Measurements from ENCODE around the gene PLCB4. TPM values are rescaled to one million over a fixed set of nuclear protein-coding genes. Genes with fewer than 3 reads are reported as not detected.

Gene PLCB4
- total RNA-seq, 1 donor from 2014 or later, result 6.8 TPM

- DNase-seq, result no peak
Observed at GRCh38 chr20:9500121-9500520, 431.2 kb downstream of the PLCB4 start.

DNA sequence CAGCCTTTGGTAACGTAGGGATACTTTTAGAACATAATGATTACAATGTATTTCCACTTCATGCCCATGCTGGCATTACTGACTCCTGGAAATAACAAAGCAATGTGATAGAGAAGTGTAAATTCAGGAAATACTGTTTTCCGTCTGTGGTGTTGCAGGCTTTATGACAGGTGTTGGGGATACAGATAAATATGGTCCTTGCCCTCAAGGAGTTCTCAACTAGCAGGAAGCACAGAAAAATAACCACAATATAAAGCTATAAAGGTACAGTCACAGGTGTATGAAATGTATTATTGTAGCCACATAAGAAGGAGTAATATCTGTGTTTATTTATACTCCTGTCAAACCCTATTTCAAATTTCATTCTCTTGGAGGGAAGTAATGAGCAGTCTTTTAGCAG, 432.6 kb downstream of the PLCB4 start:
- DNase-seq, result no peak

DNA sequence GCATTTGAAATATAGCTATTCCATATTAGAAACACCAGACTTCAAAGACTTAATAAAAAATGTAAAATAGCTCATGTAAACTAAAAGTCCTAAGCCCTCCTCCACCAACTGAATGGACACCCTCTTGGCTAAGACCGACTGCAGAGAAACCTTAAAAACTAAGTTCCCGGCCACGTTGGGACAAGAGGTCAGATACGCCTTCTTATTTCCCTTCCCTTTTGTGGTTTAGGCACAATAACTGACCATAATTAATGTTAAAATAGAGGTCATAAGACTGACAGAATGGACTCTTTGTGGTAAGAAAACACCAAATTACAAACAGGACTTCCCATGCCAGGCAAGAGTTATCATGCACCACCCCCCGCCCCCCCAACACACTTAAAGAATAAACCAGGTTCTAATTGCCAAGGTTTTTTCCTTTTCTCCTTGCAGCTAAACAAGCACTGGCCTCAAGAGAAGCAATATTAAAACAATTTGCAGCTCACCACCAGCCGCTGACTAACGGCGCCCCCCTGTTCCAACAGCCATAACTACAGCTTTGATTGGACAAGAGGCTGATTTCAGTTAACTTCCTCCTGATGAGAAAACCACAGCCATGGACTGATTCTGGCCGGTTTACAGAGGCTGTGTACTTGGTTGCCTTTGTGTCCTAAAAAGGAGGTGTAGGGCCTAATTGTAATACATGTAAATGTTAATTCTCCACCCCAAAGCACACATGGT, 434.8 kb downstream of the PLCB4 start:
- DNase-seq, result no peak

DNA sequence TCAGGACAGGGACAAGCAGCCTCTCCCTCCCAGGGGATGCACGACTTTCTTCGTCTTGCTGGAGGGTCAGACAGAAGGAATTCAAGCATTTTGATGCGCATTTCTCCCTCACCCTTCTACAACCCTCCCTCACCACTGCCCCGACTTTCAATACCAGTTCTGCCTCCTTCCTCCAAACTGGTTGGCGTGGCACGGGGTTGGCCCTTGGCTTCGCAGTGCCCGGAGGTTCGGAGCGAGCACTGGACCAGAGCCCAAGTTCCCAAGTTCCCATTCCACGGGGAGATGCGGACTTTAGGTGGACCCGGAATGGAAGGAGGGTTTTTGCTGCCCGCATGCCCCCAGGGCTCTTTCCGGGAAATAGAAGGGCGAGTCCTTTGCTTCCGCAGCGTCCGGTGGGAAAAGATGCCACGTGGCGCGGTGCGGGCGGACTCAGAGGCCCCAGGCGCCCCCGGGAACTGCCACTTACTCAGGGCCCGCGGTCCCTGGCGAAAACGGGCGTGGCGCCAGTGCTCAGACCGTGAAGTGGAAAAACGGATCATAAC, 437.5 kb downstream of the PLCB4 start:
- DNase-seq, result no peak

GRCh38 chr20:9506964-9507369, 438.1 kb downstream of the PLCB4 start:
- no peak for DNase-seq

GRCh38 chr20:9507544-9508239, 438.8 kb downstream of the PLCB4 start:
- DNase-seq, result no peak

DNA sequence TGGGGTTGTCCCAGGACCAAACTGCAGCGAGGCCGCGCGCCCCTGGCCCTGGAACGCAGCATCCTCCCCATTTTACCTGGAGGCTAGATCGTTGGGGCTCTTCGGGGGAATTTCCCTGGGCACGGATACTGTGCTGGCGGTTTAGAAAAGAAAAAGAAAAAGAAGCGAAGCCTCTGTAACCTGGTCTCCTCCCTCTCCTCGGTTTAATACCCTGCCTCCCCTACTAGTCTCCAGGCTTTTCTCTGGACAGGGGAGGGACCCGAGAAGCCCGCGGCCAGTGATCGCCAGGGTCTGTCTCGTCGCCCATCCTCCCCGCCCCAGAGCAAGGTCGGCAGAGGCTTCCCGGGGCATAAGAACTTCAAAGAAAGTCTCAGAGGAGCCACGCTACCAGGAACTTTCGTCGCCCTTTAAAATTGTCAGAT, 439.4 kb downstream of the PLCB4 start:
- DNase-seq, result no peak

DNA sequence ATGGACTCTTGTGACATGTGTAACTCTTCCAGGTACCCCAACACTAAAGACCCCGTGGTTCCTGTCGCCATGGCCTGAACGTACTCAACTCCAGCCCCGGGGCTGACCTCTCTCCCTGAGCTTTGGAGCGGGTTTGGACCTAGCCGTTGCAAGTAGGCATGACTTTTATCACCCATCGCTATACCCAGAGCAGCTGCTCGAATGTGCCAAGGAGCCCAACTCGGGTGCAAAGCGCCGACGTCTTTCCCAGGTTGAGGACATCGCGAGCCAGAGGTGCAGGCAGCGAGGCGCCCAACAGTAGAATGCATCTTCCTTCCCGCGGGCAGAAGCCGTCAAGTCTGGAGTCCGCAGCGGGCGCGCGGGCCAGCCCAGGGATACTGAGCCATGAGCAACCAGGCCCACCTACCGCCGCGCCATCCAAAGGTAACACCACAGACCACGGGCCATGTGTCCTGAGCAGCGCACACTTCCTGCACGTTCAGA, 439.9 kb downstream of the PLCB4 start:
- no peak for DNase-seq

DNA sequence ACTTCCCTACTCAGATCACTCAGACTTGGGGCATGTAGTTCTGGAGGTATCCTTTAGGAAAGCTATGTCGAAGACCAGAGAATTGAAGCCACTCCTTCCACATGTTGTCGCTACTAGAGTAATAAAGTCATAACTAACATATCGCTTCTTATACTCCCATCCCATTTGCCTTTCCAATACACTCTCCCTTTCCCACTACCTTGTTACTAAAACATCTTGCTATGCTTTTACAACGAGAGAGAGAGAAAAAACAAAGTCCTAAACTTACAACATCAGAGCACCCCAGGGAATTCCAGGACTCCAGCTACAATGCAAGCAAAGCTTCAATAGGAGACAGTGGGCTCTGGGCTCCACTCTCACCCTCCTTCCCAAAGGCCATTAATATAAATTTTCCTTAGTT, 440.4 kb downstream of the PLCB4 start:
- no peak for DNase-seq

DNA sequence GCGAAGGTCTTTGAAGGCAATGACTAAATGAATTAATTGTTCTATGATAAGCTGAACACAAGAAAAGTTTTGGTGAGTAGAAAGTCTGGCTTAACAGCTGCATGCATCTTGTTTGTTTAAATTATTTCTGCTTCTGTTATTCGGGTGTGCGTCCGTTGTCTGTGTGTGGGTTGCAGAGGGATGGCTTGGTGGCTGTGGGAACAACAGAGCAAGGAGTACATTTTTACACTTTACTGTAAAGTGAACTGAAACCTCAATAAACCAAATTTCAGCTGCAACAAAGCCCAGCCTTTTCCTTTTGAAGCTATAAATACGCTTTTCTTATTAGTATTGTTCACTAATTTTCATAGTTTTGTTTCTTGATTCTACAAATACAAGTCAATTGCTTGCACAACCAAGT, 442.0 kb downstream of the PLCB4 start:
- DNase-seq, result no peak

GRCh38 chr20:9514072-9514460, 445.2 kb downstream of the PLCB4 start:
- DNase-seq, result no peak

GRCh38 chr20:9514461-9515213, 445.8 kb downstream of the PLCB4 start, which contains the start of gene LAMP5:
TSS of gene LAMP5 (plus strand) at chr20:9514590. CDS start at chr20:9514853, 263 bp downstream.
- no peak for DNase-seq

- no peak for DNase-seq
Observed at GRCh38 chr20:9515214-9515585, 446.3 kb downstream of the PLCB4 start.

DNA sequence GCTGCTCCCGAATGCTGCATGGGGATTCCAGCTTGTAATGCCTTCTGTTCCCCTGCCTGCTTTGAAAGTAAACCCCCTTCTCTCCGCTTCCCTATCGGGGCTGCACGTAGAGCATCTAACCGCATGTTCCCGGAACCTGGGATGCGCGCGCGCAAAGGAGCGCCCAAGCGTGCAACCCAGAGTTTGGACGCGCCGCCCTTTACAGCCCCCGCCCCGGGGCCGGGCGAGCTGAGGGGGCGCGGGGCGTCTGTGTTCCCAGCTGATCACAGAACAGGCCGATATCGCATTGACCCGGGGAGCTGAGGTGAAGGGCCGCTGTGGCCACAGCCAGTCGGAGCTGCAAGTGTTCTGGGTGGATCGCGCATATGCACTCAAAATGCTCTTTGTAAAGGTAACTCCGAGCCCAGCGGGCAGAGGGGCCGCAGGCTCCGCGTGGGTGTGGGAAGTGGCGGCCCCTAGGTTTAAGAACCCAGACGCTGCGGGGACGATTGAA, 446.9 kb downstream of the PLCB4 start:
- no peak for DNase-seq

GRCh38 chr20:9516234-9516871, 447.5 kb downstream of the PLCB4 start:
- no peak for DNase-seq

DNA sequence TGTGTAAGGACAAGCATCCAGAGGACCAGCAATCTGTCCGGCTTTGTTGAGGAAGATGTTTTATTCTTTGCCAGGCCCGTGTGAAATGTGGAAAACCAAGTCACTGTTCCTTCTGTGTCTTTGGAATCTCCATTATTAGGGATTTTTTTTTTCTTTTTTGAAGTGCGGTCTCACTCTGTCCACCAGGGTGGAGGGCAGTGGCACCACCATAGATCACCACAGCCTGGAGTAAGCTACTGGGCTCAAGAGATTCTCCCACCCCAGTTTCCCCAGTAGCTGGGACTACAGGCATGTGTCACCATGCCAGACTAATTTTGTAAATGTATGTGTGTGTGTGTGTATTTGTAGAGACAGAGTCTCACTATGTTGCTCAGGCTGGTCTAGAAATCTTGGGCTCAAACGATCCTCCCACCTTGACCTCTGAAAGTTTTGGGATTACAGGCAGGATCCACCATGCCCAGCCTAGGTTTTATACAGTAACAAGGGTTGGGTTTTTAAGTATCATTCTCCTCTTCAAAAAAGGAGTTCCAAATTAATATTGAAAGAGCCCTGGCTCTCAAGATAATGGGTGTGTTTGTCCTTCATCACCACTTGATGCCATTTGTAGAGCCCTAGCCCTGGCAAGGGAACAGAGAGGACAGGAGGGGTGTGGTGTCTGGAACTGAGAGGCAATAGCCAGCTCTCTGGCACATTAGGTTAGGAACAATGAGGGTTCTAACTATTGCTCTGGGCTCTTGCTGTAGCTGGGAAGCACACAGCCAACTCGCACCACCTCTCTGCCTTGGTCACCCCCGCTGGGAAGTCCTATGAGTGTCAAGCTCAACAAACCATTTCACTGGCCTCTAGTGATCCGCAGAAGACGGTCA, 448.6 kb downstream of the PLCB4 start:
- DNase-seq, result no peak

GRCh38 chr20:9518576-9519175, 449.8 kb downstream of the PLCB4 start:
- no peak for DNase-seq

DNA sequence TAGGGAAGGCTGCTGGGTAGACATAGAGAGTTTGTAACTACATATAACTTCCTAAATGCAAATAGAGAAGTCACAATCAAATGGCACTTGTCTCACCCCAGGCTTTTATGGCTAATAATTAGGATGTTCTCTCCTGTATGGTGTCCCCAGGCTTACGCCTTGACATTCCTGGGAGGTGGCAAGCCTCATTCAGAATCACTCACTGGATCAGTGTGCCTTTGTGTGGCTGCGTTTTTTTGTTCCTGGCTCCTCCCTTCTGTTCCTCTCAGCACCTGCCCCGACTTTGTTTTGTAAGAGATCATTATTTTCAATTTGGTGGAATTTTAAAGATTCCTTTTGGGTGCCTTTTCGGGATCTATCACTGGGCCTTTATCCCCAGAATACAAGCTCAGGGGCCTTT, 451.2 kb downstream of the PLCB4 start:
- no peak for DNase-seq

DNA sequence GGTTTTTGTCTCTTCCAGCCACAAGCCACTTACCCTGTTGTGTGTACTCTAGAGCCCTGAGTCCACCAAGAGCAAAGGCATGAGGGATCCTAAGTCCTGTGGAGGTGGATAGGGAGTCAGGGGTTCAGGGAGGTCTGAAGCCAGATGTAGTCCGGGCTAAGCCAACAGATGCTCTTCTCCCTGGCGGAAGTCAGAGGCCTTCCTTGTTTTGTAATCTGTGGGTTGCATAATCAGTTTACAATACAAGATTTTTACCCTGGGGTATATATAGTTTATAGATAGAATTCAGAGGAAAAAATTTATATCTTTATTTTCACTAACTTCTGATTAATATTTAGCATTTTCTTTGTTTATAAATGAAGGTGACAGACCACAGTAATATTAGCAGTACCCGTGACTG, 454.7 kb downstream of the PLCB4 start:
- no peak for DNase-seq
